Transverse colon (tissue), 4 donors: ENCODE results near the gene GRM4. TPM values are rescaled to one million over a fixed set of nuclear protein-coding genes. Genes with fewer than 3 reads are reported as not detected.

Experiments
- DNase-seq: peaks from one replicate; pipeline ENCODE4 v3.0.0-alpha.2; 2019
- H3K27ac ChIP-seq, 4 donors: fragments of 200-600 bp; sonication (generic); 2 replicates each; pipeline ENCODE4 v1.5.1; 2016 to 2018; ENCODE audit warnings: inconsistent platforms in 4 of 4
- H3K27me3 ChIP-seq: fragments of 200-600 bp; sonication (generic); 2 replicates; pipeline ENCODE4 v1.5.1; 2017; ENCODE audit warnings: inconsistent platforms
- H3K36me3 ChIP-seq, 4 donors: fragments of 200-600 bp; sonication (generic); 2 replicates each; pipeline ENCODE4 v1.5.1; 2017 to 2019; ENCODE audit warnings: inconsistent platforms in 4 of 4
- H3K4me1 ChIP-seq, 4 donors: fragments of 200-600 bp; sonication (generic); 2 replicates each; pipeline ENCODE4 v1.5.1; 2017 to 2020; ENCODE audit warnings: inconsistent platforms in 4 of 4
- H3K4me3 ChIP-seq, 4 donors: fragments of 200-600 bp; sonication (generic); 1 replicate in 1 of 4; 2 replicates in 3 of 4; pipeline versions ENCODE4 v1.5.1 to v1.6.1; 2017 to 2019; ENCODE audit warnings: inconsistent platforms in 4 of 4
- H3K9me3 ChIP-seq, 2 donors: fragments of 200-600 bp; sonication (generic); 2 replicates each; pipeline ENCODE4 v1.5.1; 2017 to 2019; ENCODE audit warnings: inconsistent platforms in 2 of 2
- CTCF ChIP-seq, 5 experiments: fragments of 200-600 bp in 3 of 5; fragments of 450-650 bp in 2 of 5; sonication (generic) in 3 of 5; IDR thresholded peaks; 1 replicate in 2 of 5; 2 replicates in 3 of 5; pipeline ENCODE4 v1.5.1; 2016 to 2017; ENCODE audit warnings: antibody characterized with exemption in 5 of 5, inconsistent platforms in 3 of 5, mild to moderate bottlenecking in 2 of 5, moderate library complexity in 1 of 5
- EP300 ChIP-seq: sonication (generic); formaldehyde crosslinking; IDR thresholded peaks from one replicate; pipeline ENCODE4 v1.6.1; 2017; ENCODE audit warnings: antibody characterized with exemption, low read depth
- POLR2A ChIP-seq: fragments of 450-650 bp; IDR thresholded peaks from one replicate; pipeline ENCODE4 v1.6.1; 2016; ENCODE audit warnings: antibody characterized with exemption, mild to moderate bottlenecking, moderate library complexity
- POLR2AphosphoS5 ChIP-seq, 3 donors: sonication (generic); formaldehyde crosslinking; IDR thresholded peaks; one replicate each; pipeline ENCODE4 v1.6.1; 2016; ENCODE audit warnings: antibody characterized with exemption in 3 of 3
- WGBS, 2 donors: methylation state at CpG; one replicate each; pipeline ENCODE4 v1.1.5; 2018; ENCODE audit warnings: low coverage in 1 of 2; 5-methylcytosine and 5-hydroxymethylcytosine counted together
- in situ Hi-C, 4 donors: fragments of 200-750 bp; cut with MboI; loops; one replicate each; pipeline versions ENCODE4 v1.15.0 to v1.15.1; 2017; ENCODE audit warnings: low sequenced_read_pairs in 3 of 4, low pct_ligation_motif_present in 1 of 4, low pct_unique_long_range_greater_than_20kb in 1 of 4
- intact Hi-C: fragments of 100-400 bp; cut with DNase I; formaldehyde crosslinking; loops from one replicate; pipeline ENCODE4 v1.15.1; 2023; ENCODE audit warnings: low total_unique reads
- total RNA-seq, 4 donors: library from RNA; depleted of rRNA; stranded (reverse); fragments of >200 nt; gene quantifications; one replicate each; pipeline ENCODE4 v1.1.0, GENCODE V29; 2016

The GRM4 gene
- total RNA-seq, result not detected

GRCh38 chr6:34146021-34146782 is at the start of gene GRM4:
GRM4 (minus strand) TSS chr6:34146087; CDS start chr6:34133496, 12,591 bp downstream.
- peaks cover 90% of the 10 kb centered on the region for H3K27me3 ChIP-seq
- DNase-seq, result no peak
- WGBS, 2 donors, result 66% methylated on average over 19 of the region's 20 CpGs; no CpG with 5 or more reads in 1 of the 2 donors

GRCh38 chr6:34194772-34195171 is 48.9 kb upstream of the GRM4 start:
- Histone ChIP-seq H3K9me3 (no peaks in the 10 kb centered on the region), H3K36me3 (no peaks in the 10 kb centered on the region), H3K27me3 (no peaks in the 10 kb centered on the region), H3K27ac (no peak overlapping the region), H3K4me3 (no peak overlapping the region), H3K4me1 (peaks cover 0 to 9% (median 4%) of the 10 kb centered on the region in 4 donors)
- WGBS, 2 donors, result 87 to 93% methylated on average over 2 to 3 of the region's 3 CpGs
- no peak for DNase-seq
- TF ChIP-seq POLR2AphosphoS5 (IDR thresholded peaks at IDR 0.05), result no peak
- no peak for TF ChIP-seq EP300
- TF ChIP-seq POLR2A, result no peak
- TF ChIP-seq CTCF (IDR thresholded peaks at IDR 0.05), result no peak
- intact Hi-C loops (loop anchor here (2.0 to 10.0 kb wide), 2 partner anchors 44 to 220 kb away; no protein-coding TSS in a partner anchor), in situ Hi-C loops (loop anchor here (10.0 to 25.0 kb wide), 2 partner anchors 220 to 418 kb away; no protein-coding TSS in a partner anchor)

More at GRCh38 chr6:34146021-34146782, at the start of gene GRM4:
- Histone ChIP-seq H3K4me1 (peaks cover 14 to 35% (median 24%) of the 10 kb centered on the region in 4 donors), H3K36me3 (no peaks in the 10 kb centered on the region), H3K27ac (no peak within 1 kb of the TSS), H3K4me3 (peak within 1 kb of the TSS in 3 of 4 donors; percentile 16 to 51 (median 25)), H3K9me3 (no peaks in the 10 kb centered on the region)
- in situ Hi-C loops (no loop called here), intact Hi-C loops (no loop called here)
- TF ChIP-seq EP300 (no peak), POLR2AphosphoS5 (IDR thresholded peaks at IDR 0.05) (no peak), CTCF (IDR thresholded peaks at IDR 0.05) (no peak), POLR2A (no peak)

GRCh38 chr6:34190504-34191122 is 44.7 kb upstream of the GRM4 start:
- Histone ChIP-seq H3K36me3 (no peaks in the 10 kb centered on the region), H3K27ac (no peak overlapping the region), H3K9me3 (no peaks in the 10 kb centered on the region), H3K4me3 (no peak overlapping the region), H3K4me1 (no peaks in the 10 kb centered on the region), H3K27me3 (no peaks in the 10 kb centered on the region)
- in situ Hi-C loops, result loop anchor here (10.0 to 25.0 kb wide), 2 partner anchors 224 to 422 kb away; no protein-coding TSS in a partner anchor
- intact Hi-C loops, result loop anchor here (10.0 kb wide), 1 partner anchor 224 kb away; no protein-coding TSS in a partner anchor
- WGBS, 2 donors, result 87% methylated on average over 14 of the region's 14 CpGs; no CpG with 5 or more reads in 1 of the 2 donors
- DNase-seq, result no peak
- TF ChIP-seq POLR2A (no peak), EP300 (no peak), POLR2AphosphoS5 (IDR thresholded peaks at IDR 0.05) (no peak), CTCF (IDR thresholded peaks at IDR 0.05) (no peak)
